ENCODE measurements around the gene AP3B1. TPM values are rescaled to one million over a fixed set of nuclear protein-coding genes. Genes with fewer than 3 reads are reported as not detected.

The AP3B1 gene
- total RNA-seq, 1 experiment from 2014 or later: 50.3 TPM

GRCh38 chr5:78279194-78279593, 15.3 kb downstream of the AP3B1 start (continued):
- TF ChIP-seq FOXJ3 (CRISPR knock-in tag; IDR thresholded peaks at IDR 0.05; ENCODE audit: borderline replicate concordance) (no peak), TCF7 (CRISPR knock-in tag; IDR thresholded peaks at IDR 0.05; ENCODE audit: low read depth) (no peak), IRF2 (CRISPR knock-in tag; IDR thresholded peaks at IDR 0.05; ENCODE audit: borderline replicate concordance, low read depth) (no peak)

- peaks cover 26% of the 10 kb centered on the region for H3K4me1 Mint-ChIP-seq
- ATAC-seq (no peak), DNase-seq (ENCODE audit: low spot score) (no peak)
- no peaks in the 10 kb centered on the region for H3K9me3 Mint-ChIP-seq
- TF ChIP-seq ETV6 (CRISPR knock-in tag; IDR thresholded peaks at IDR 0.05): no peak
- TF ChIP-seq IRF1 (CRISPR knock-in tag; IDR thresholded peaks at IDR 0.05): no peak
- TF ChIP-seq, protein P1, sequence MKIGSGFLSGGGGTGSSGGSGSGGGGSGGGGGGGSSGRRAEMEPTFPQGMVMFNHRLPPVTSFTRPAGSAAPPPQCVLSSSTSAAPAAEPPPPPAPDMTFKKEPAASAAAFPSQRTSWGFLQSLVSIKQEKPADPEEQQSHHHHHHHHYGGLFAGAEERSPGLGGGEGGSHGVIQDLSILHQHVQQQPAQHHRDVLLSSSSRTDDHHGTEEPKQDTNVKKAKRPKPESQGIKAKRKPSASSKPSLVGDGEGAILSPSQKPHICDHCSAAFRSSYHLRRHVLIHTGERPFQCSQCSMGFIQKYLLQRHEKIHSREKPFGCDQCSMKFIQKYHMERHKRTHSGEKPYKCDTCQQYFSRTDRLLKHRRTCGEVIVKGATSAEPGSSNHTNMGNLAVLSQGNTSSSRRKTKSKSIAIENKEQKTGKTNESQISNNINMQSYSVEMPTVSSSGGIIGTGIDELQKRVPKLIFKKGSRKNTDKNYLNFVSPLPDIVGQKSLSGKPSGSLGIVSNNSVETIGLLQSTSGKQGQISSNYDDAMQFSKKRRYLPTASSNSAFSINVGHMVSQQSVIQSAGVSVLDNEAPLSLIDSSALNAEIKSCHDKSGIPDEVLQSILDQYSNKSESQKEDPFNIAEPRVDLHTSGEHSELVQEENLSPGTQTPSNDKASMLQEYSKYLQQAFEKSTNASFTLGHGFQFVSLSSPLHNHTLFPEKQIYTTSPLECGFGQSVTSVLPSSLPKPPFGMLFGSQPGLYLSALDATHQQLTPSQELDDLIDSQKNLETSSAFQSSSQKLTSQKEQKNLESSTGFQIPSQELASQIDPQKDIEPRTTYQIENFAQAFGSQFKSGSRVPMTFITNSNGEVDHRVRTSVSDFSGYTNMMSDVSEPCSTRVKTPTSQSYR (CRISPR knock-in tag; IDR thresholded peaks at IDR 0.05): no peak
- no peak overlapping the region for H3K27ac Mint-ChIP-seq
- no peaks in the 10 kb centered on the region for H3K27me3 Mint-ChIP-seq (ENCODE audit: low read depth)
- no peaks in the 10 kb centered on the region for H3K36me3 Mint-ChIP-seq
- ChIA-PET CTCF (no interaction called here), POLR2A (no interaction called here)
- H3K4me3 Mint-ChIP-seq: no peak overlapping the region
Measured at GRCh38 chr5:78277715-78278114, 16.8 kb downstream of the AP3B1 start.

GRCh38 chr5:78275998-78276543, 18.4 kb downstream of the AP3B1 start:
- POLR2A ChIA-PET: no interaction called here
- H3K27me3 Mint-ChIP-seq (ENCODE audit: low read depth): no peaks in the 10 kb centered on the region
- H3K9me3 Mint-ChIP-seq: no peaks in the 10 kb centered on the region
- CTCF ChIA-PET: no interaction called here
- ATAC-seq (no peak), DNase-seq (ENCODE audit: low spot score) (no peak)
- H3K36me3 Mint-ChIP-seq: no peaks in the 10 kb centered on the region
- H3K4me3 Mint-ChIP-seq: no peak overlapping the region
- TF ChIP-seq ZNF423 (CRISPR knock-in tag; IDR thresholded peaks at IDR 0.05) (no peak), ZNF121 (CRISPR knock-in tag; IDR thresholded peaks at IDR 0.05) (peak; percentile 82), JAZF1 (CRISPR knock-in tag; IDR thresholded peaks at IDR 0.05) (no peak)
- no peak overlapping the region for H3K27ac Mint-ChIP-seq
- peaks cover 39% of the 10 kb centered on the region for H3K4me1 Mint-ChIP-seq

DNA sequence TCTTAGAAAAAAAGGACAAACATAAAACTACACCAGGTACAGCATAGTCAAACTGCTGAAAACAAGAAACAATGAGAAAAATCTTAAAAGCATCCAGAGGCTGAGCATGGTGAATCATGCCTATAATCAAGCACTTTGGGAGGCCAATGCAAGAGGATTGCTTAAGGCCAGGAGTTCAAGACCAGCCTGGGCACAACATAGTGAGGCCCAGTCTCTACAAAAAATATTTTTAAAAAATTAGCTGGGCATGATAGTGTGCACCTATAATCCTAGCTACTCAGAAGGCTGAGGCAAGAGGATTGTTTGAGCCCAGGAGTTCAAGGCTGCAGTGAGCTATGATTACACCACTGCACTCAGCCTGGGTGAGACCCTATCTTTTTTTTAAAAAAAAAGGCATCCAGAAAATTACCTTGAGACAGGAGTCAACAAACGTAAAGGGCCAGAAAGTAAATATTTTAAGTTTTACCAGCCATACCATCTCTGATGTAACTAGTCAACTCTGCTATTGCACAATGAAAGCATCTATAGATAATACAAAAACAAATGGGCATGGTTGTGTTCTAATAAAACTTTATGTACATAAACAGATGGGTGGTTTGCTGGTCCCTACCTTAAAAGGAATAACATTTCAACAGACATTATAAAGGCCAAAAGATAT, 19.8 kb downstream of the AP3B1 start:
- H3K9me3 Mint-ChIP-seq: no peaks in the 10 kb centered on the region
- no peak overlapping the region for H3K4me3 Mint-ChIP-seq
- no peak for ATAC-seq
- no peaks in the 10 kb centered on the region for H3K36me3 Mint-ChIP-seq
- DNase-seq (ENCODE audit: low spot score): no peak
- CTCF ChIA-PET: no interaction called here
- POLR2A ChIA-PET: no interaction called here
- H3K4me1 Mint-ChIP-seq: peaks cover 44% of the 10 kb centered on the region
- H3K27me3 Mint-ChIP-seq (ENCODE audit: low read depth): no peaks in the 10 kb centered on the region
- TF ChIP-seq GABPB1 (CRISPR knock-in tag; IDR thresholded peaks at IDR 0.05): peak; percentile 91
- TF ChIP-seq EMX1 (CRISPR knock-in tag; IDR thresholded peaks at IDR 0.05): no peak
- peak overlapping the region; percentile 5; the same call in 1 of the 2 replicates for H3K27ac Mint-ChIP-seq

- ATAC-seq (no peak), DNase-seq (ENCODE audit: low spot score) (no peak)
- Mint-ChIP-seq H3K27ac (peak overlapping the region; percentile 56), H3K36me3 (no peaks in the 10 kb centered on the region), H3K9me3 (no peaks in the 10 kb centered on the region), H3K4me3 (no peak overlapping the region), H3K4me1 (peaks cover 53% of the 10 kb centered on the region), H3K27me3 (ENCODE audit: low read depth) (no peaks in the 10 kb centered on the region)
- ChIA-PET POLR2A (no interaction called here), CTCF (no interaction called here)
- TF ChIP-seq NFYB (CRISPR knock-in tag; conservative IDR thresholded peaks at IDR 0.05; ENCODE audit: low read depth) (no peak), FOXK1 (CRISPR knock-in tag; IDR thresholded peaks at IDR 0.05) (no peak), MYBL2 (CRISPR knock-in tag; IDR thresholded peaks at IDR 0.05) (no peak), SP1 (CRISPR knock-in tag; conservative IDR thresholded peaks at IDR 0.05) (no peak), GRHL2 (CRISPR knock-in tag; IDR thresholded peaks at IDR 0.05; ENCODE audit: insufficient replicate concordance, severe bottlenecking) (no peak), ZNF138 (CRISPR knock-in tag; conservative IDR thresholded peaks at IDR 0.05) (no peak), ZNF121 (CRISPR knock-in tag; IDR thresholded peaks at IDR 0.05) (no peak)
- TF ChIP-seq, protein P2, sequence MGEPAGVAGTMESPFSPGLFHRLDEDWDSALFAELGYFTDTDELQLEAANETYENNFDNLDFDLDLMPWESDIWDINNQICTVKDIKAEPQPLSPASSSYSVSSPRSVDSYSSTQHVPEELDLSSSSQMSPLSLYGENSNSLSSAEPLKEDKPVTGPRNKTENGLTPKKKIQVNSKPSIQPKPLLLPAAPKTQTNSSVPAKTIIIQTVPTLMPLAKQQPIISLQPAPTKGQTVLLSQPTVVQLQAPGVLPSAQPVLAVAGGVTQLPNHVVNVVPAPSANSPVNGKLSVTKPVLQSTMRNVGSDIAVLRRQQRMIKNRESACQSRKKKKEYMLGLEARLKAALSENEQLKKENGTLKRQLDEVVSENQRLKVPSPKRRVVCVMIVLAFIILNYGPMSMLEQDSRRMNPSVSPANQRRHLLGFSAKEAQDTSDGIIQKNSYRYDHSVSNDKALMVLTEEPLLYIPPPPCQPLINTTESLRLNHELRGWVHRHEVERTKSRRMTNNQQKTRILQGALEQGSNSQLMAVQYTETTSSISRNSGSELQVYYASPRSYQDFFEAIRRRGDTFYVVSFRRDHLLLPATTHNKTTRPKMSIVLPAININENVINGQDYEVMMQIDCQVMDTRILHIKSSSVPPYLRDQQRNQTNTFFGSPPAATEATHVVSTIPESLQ (CRISPR knock-in tag; IDR thresholded peaks at IDR 0.05): no peak
- TF ChIP-seq, protein P3, sequence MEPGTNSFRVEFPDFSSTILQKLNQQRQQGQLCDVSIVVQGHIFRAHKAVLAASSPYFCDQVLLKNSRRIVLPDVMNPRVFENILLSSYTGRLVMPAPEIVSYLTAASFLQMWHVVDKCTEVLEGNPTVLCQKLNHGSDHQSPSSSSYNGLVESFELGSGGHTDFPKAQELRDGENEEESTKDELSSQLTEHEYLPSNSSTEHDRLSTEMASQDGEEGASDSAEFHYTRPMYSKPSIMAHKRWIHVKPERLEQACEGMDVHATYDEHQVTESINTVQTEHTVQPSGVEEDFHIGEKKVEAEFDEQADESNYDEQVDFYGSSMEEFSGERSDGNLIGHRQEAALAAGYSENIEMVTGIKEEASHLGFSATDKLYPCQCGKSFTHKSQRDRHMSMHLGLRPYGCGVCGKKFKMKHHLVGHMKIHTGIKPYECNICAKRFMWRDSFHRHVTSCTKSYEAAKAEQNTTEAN (CRISPR knock-in tag; IDR thresholded peaks at IDR 0.05): no peak
Measured at GRCh38 chr5:78273436-78273835, 21.1 kb downstream of the AP3B1 start.
